ENCODE measurements around the gene GRK2. TPM values are rescaled to one million over a fixed set of nuclear protein-coding genes. Genes with fewer than 3 reads are reported as not detected.

The GRK2 gene
- total and polyA plus RNA-seq, 9 of the 15 experiments (the other 6 are each of a cell fraction or from before 2014, with no cell fraction given), result 0.24 to 95.8 (median 56.5) TPM

DNA sequence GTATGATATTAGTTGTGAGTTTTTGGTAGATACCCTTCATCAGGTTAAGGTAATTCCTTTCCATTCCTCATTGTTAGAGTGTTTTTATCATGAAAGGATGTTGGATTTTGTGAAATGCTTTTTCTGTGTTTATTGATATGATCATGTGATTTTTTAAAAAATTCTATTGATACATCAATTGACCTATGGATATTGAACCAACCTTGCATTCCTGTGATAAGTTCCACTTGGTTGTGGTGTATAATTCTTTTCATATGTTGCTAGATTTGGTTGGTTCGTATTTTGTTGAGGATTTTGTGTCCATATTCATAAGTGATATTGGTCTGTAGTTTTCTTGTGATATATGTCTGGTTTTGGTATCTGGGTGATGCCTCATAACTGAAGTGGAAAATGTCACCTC is 29.6 kb downstream of the GRK2 start (continued):
- TF ChIP-seq, protein P1, sequence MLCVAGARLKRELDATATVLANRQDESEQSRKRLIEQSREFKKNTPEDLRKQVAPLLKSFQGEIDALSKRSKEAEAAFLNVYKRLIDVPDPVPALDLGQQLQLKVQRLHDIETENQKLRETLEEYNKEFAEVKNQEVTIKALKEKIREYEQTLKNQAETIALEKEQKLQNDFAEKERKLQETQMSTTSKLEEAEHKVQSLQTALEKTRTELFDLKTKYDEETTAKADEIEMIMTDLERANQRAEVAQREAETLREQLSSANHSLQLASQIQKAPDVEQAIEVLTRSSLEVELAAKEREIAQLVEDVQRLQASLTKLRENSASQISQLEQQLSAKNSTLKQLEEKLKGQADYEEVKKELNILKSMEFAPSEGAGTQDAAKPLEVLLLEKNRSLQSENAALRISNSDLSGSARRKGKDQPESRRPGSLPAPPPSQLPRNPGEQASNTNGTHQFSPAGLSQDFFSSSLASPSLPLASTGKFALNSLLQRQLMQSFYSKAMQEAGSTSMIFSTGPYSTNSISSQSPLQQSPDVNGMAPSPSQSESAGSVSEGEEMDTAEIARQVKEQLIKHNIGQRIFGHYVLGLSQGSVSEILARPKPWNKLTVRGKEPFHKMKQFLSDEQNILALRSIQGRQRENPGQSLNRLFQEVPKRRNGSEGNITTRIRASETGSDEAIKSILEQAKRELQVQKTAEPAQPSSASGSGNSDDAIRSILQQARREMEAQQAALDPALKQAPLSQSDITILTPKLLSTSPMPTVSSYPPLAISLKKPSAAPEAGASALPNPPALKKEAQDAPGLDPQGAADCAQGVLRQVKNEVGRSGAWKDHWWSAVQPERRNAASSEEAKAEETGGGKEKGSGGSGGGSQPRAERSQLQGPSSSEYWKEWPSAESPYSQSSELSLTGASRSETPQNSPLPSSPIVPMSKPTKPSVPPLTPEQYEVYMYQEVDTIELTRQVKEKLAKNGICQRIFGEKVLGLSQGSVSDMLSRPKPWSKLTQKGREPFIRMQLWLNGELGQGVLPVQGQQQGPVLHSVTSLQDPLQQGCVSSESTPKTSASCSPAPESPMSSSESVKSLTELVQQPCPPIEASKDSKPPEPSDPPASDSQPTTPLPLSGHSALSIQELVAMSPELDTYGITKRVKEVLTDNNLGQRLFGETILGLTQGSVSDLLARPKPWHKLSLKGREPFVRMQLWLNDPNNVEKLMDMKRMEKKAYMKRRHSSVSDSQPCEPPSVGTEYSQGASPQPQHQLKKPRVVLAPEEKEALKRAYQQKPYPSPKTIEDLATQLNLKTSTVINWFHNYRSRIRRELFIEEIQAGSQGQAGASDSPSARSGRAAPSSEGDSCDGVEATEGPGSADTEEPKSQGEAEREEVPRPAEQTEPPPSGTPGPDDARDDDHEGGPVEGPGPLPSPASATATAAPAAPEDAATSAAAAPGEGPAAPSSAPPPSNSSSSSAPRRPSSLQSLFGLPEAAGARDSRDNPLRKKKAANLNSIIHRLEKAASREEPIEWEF (CRISPR knock-in tag; IDR thresholded peaks at IDR 0.05), result peak; percentile 94
- TF ChIP-seq, protein P2, sequence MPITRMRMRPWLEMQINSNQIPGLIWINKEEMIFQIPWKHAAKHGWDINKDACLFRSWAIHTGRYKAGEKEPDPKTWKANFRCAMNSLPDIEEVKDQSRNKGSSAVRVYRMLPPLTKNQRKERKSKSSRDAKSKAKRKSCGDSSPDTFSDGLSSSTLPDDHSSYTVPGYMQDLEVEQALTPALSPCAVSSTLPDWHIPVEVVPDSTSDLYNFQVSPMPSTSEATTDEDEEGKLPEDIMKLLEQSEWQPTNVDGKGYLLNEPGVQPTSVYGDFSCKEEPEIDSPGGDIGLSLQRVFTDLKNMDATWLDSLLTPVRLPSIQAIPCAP (CRISPR knock-in tag; IDR thresholded peaks at IDR 0.05; ENCODE audit: borderline replicate concordance), result no peak
- TF ChIP-seq WHSC1 (IDR thresholded peaks at IDR 0.05; ENCODE audit: low read length) (no peak), CBX3 (IDR thresholded peaks at IDR 0.05; ENCODE audit: borderline replicate concordance in 1 of 2, low read length in 2 of 2) (peak in 1 of 2 experiments; percentile 74; a peak in 1 of 3 replicates), ZNF583 (CRISPR knock-in tag; IDR thresholded peaks at IDR 0.05) (no peak), ZNF253 (CRISPR knock-in tag; conservative IDR thresholded peaks at IDR 0.05) (no peak), NR3C1 (CRISPR knock-in tag; IDR thresholded peaks at IDR 0.05) (no peak), KAT2B (IDR thresholded peaks at IDR 0.05; ENCODE audit: low read depth, low read length) (no peak), ZNF263 (CRISPR knock-in tag; IDR thresholded peaks at IDR 0.05; ENCODE audit: borderline replicate concordance) (no peak), KLF1 (tag; IDR thresholded peaks at IDR 0.05) (no peak), GATA2 (CRISPR knock-in tag; IDR thresholded peaks at IDR 0.05) (no peak), XRCC5 (IDR thresholded peaks at IDR 0.05; ENCODE audit: low read depth, low read length) (no peak), RBM17 (IDR thresholded peaks at IDR 0.05; ENCODE audit: borderline replicate concordance, low read depth, low read length) (no peak), CBX5 (IDR thresholded peaks at IDR 0.05; ENCODE audit: borderline replicate concordance, low read depth) (peak; percentile 78; the same call in 1 of the 2 replicates)
- TF ChIP-seq, protein P3, sequence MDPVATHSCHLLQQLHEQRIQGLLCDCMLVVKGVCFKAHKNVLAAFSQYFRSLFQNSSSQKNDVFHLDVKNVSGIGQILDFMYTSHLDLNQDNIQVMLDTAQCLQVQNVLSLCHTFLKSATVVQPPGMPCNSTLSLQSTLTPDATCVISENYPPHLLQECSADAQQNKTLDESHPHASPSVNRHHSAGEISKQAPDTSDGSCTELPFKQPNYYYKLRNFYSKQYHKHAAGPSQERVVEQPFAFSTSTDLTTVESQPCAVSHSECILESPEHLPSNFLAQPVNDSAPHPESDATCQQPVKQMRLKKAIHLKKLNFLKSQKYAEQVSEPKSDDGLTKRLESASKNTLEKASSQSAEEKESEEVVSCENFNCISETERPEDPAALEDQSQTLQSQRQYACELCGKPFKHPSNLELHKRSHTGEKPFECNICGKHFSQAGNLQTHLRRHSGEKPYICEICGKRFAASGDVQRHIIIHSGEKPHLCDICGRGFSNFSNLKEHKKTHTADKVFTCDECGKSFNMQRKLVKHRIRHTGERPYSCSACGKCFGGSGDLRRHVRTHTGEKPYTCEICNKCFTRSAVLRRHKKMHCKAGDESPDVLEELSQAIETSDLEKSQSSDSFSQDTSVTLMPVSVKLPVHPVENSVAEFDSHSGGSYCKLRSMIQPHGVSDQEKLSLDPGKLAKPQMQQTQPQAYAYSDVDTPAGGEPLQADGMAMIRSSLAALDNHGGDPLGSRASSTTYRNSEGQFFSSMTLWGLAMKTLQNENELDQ (CRISPR knock-in tag; IDR thresholded peaks at IDR 0.05; ENCODE audit: borderline replicate concordance), result no peak
- TF ChIP-seq, protein P4, sequence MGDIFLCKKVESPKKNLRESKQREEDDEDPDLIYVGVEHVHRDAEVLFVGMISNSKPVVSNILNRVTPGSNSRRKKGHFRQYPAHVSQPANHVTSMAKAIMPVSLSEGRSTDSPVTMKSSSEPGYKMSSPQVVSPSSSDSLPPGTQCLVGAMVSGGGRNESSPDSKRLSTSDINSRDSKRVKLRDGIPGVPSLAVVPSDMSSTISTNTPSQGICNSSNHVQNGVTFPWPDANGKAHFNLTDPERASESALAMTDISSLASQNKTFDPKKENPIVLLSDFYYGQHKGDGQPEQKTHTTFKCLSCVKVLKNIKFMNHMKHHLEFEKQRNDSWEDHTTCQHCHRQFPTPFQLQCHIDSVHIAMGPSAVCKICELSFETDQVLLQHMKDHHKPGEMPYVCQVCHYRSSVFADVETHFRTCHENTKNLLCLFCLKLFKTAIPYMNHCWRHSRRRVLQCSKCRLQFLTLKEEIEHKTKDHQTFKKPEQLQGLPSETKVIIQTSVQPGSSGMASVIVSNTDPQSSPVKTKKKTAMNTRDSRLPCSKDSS (IDR thresholded peaks at IDR 0.05; ENCODE audit: low read depth, partially characterized antibody), result peak; percentile 30
- TF ChIP-seq, protein P5, sequence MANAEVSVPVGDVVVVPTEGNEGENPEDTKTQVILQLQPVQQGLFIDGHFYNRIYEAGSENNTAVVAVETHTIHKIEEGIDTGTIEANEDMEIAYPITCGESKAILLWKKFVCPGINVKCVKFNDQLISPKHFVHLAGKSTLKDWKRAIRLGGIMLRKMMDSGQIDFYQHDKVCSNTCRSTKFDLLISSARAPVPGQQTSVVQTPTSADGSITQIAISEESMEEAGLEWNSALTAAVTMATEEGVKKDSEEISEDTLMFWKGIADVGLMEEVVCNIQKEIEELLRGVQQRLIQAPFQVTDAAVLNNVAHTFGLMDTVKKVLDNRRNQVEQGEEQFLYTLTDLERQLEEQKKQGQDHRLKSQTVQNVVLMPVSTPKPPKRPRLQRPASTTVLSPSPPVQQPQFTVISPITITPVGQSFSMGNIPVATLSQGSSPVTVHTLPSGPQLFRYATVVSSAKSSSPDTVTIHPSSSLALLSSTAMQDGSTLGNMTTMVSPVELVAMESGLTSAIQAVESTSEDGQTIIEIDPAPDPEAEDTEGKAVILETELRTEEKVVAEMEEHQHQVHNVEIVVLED (CRISPR knock-in tag; IDR thresholded peaks at IDR 0.05), result no peak

Measured in K562 (cell line).